Measurements from ENCODE around the gene PPID. TPM values are rescaled to one million over a fixed set of nuclear protein-coding genes. Genes with fewer than 3 reads are reported as not detected.

The PPID gene
- total RNA-seq: 10 to 100 TPM; 20.3 to 48.5 TPM

DNA sequence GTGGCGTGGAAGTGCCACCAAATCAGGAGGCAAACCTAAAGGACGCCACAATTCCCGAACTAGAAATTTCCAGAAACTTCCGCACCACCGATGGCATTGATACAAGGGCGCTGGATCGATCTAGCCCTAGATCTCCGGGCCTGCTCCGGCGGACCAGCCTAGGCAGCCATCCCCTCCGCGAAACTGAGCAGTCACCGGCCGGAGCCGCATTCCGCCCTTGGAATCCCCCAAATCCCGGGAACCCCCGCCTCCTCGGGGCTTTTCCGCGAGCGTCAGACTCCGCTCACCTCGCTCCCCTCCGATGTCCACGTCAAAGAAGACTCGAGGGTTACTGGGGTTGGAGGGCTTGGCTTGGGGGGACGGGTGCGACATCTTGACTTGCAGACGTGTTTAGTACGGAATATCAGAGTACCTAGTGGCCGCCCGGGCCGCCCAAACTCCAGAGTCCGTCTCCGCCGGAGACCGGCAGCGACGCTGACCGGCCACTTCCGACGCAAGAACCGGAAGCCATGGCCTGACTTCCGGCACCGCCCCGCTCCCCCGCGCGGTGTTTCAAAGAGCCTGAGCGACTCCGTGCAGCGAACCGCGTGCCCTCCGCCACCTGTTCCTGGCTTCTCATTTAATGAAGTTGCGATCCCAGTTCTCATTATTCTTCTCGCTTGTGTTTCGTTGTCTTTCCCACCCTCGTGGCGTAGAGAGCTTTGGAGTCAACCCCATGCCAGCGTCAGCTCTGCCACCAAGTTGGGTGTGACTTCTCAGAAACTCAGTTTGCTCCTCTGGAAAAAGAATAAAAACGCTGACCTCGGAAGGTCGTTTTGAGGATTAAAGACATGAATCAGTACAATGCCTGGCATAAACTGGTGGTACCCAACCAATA is at the start of gene PPID:
Gene PPID, minus strand, starts transcription at position 480 of the 877 bp plus-strand sequence. Its CDS starts 108 bp downstream, at position 372.
- Histone ChIP-seq H3K4me3 (peak within 1 kb of the TSS; percentile 89), H3K9ac (ENCODE audit: low read depth in 2 of 2, low read length in 2 of 2) (peak within 1 kb of the TSS; percentile 74 to 97), H3K36me3 (no peaks in the 10 kb centered on the region), H3K27me3 (no peaks in the 10 kb centered on the region), H3K4me1 (no peaks in the 10 kb centered on the region), H3K9me3 (no peaks in the 10 kb centered on the region), H3K27ac (peak within 1 kb of the TSS; percentile 92)
- TF ChIP-seq, protein P1, sequence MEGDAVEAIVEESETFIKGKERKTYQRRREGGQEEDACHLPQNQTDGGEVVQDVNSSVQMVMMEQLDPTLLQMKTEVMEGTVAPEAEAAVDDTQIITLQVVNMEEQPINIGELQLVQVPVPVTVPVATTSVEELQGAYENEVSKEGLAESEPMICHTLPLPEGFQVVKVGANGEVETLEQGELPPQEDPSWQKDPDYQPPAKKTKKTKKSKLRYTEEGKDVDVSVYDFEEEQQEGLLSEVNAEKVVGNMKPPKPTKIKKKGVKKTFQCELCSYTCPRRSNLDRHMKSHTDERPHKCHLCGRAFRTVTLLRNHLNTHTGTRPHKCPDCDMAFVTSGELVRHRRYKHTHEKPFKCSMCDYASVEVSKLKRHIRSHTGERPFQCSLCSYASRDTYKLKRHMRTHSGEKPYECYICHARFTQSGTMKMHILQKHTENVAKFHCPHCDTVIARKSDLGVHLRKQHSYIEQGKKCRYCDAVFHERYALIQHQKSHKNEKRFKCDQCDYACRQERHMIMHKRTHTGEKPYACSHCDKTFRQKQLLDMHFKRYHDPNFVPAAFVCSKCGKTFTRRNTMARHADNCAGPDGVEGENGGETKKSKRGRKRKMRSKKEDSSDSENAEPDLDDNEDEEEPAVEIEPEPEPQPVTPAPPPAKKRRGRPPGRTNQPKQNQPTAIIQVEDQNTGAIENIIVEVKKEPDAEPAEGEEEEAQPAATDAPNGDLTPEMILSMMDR (IDR thresholded peaks at IDR 0.05): no peak
- intact Hi-C loops (cut with DNase I): loop anchor here (10.0 kb wide), 2 partner anchors 452 to 482 kb away; no protein-coding TSS in a partner anchor
- peak; percentile 92 for DNase-seq

DNA sequence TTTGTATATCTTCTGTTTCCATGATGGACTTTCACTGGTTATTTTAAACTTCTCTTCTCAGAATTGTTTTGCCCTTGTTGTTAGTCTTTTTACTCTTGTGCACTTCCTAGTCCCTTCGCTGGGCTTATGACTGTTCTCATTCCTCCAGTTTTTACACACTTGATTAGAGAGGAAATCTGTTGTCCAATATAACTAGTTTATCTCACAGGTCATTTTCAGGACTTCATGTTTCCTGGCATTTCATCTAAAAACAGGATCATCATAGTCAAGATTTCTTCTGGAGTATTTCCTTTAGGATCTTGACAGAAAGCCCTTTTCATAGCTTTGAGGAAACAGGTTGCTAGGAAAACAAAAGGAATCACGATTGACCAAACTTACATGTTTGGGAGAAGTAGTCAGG is 48.6 kb upstream of the PPID start:
- Histone ChIP-seq H3K9me3 (no peaks in the 10 kb centered on the region), H3K27ac (peak overlapping the region; percentile 15), H3K36me3 (no peaks in the 10 kb centered on the region), H3K4me1 (peaks cover 12% of the 10 kb centered on the region), H3K4me3 (no peak overlapping the region), H3K27me3 (no peaks in the 10 kb centered on the region), H3K9ac (ENCODE audit: low read depth in 2 of 2, low read length in 2 of 2) (peak overlapping the region in 1 of 2 donors; percentile 14)
- TF ChIP-seq, protein P1 (IDR thresholded peaks at IDR 0.05): no peak
- intact Hi-C loops (cut with DNase I): no loop called here
- no peak for DNase-seq

DNA sequence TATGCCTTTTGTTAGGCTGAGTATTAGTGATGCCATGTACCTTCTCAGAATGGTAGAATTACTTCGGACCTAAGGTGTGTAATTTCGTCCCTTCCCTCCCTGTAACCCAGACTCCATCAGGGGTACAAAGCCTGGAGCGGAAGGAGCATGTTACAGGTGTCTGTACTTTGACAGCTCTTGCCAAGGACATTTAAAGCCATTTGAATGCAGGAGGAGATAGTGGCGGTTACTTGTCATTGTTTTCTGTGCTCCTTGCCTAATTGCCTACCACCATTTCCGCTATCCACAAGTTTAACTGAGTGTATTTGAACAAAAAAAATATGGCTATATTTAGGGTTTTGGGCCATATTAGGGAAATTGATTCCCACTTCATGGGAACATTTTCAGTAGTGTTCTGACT is 47.5 kb upstream of the PPID start:
- Histone ChIP-seq H3K27ac (no peak overlapping the region), H3K9ac (ENCODE audit: low read depth in 2 of 2, low read length in 2 of 2) (peak overlapping the region in 1 of 2 donors; percentile 93)
- intact Hi-C loops (cut with DNase I): no loop called here

DNA sequence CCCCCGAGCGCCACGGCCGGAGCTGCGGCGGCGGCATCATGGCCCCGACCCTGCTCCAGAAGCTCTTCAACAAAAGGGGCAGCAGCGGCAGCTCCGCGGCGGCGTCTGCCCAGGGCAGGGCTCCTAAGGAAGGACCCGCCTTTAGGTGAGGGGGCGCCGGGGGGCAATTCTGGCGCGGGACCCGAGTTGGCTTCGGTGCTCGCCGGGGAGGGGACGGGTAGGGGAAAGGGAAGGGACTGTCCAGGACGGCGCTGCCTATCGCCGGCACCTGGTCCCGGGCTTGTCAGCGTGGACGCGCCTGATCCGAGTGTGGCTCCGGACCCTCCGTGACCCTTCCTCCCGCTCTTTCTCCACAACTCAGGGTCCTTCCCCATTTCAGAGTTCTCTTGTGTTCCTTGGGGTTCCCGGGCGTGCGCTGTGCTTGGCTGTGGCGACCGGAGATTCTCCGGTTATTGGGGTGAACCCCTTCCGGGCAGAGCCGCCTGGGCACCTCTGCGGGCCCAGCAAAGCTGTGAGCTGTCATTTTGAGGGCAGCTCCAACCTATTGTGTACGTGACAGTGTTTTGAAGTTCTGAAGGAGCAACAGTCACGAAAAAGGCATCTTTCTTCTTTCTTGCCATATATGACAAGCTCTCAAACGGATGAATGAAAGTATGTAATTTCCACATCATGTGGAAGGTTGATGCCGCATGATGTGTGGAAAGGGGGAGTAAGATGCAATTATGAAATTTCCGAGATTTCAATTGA is 46.2 kb upstream of the PPID start:
- no peaks in the 10 kb centered on the region for H3K27me3 ChIP-seq
- H3K9ac ChIP-seq (ENCODE audit: low read depth in 2 of 2, low read length in 2 of 2): peak overlapping the region; percentile 90 to 93
- H3K9me3 ChIP-seq: no peaks in the 10 kb centered on the region
- intact Hi-C loops (cut with DNase I): no loop called here
- DNase-seq: peak; percentile 45
- peak overlapping the region; percentile 75 for H3K27ac ChIP-seq
- peak overlapping the region; percentile 74 for H3K4me3 ChIP-seq
- H3K4me1 ChIP-seq: peaks cover 6% of the 10 kb centered on the region
- no peaks in the 10 kb centered on the region for H3K36me3 ChIP-seq
- TF ChIP-seq, protein P1 (IDR thresholded peaks at IDR 0.05): no peak

More for the DNA sequence above, 47.5 kb upstream of the PPID start:
- TF ChIP-seq, protein P1 (IDR thresholded peaks at IDR 0.05): no peak
- Histone ChIP-seq H3K27me3 (no peaks in the 10 kb centered on the region), H3K9me3 (no peaks in the 10 kb centered on the region), H3K36me3 (no peaks in the 10 kb centered on the region), H3K4me3 (no peak overlapping the region), H3K4me1 (peaks cover 12% of the 10 kb centered on the region)
- DNase-seq: peak; percentile 47

DNA sequence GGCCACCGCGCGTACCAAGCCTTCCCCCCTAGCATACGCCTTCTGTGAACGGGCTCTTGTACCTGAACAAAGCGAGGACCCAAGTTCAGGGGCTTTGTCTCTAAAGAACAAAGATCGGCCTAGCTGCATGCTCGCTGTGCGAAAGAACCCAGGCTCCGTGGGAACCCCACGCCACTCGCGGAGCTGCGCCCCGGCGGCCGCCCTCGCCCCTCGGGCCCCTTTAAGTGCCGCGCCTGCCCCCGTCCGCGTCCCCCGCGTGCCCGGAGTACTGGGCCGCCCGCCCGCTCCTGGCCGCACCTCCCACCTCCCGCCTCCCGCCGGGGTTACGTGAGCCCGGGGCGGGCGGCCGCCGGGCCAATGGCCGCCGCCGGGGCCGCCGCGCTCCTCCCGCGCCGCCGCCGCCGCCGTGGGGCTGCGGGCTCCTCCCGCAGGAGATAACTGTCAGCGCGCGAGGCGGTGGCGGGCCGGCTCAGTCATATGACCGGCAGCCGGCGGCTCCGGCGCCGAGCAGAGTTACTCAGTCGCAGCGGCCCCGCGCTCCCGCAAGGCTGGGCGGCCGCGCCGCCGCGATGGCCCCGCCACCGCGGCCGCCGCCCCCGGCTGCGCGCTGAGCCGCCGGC is 45.5 kb upstream of the PPID start, which contains the start of gene FNIP2:
Gene FNIP2, plus strand, starts transcription at position 472 of the 620 bp plus-strand sequence. CDS start 187 bp downstream, outside the sequence.
- Histone ChIP-seq H3K9ac (ENCODE audit: low read depth in 2 of 2, low read length in 2 of 2) (peak within 1 kb of the TSS; percentile 90 to 93), H3K4me1 (peaks cover 6% of the 10 kb centered on the region), H3K27me3 (no peaks in the 10 kb centered on the region), H3K36me3 (no peaks in the 10 kb centered on the region), H3K9me3 (no peaks in the 10 kb centered on the region), H3K27ac (peak within 1 kb of the TSS; percentile 77), H3K4me3 (peak within 1 kb of the TSS; percentile 74)
- intact Hi-C loops (cut with DNase I): no loop called here
- TF ChIP-seq, protein P1 (IDR thresholded peaks at IDR 0.05): no peak
- peak; percentile 79 for DNase-seq

All from colonic mucosa (tissue), 4 donors.